ENCODE results near the gene CCDC182. TPM values are rescaled to one million over a fixed set of nuclear protein-coding genes. Genes with fewer than 3 reads are reported as not detected.

CCDC182 gene
- total RNA-seq, 1 experiment from 2014 or later = not detected

DNA sequence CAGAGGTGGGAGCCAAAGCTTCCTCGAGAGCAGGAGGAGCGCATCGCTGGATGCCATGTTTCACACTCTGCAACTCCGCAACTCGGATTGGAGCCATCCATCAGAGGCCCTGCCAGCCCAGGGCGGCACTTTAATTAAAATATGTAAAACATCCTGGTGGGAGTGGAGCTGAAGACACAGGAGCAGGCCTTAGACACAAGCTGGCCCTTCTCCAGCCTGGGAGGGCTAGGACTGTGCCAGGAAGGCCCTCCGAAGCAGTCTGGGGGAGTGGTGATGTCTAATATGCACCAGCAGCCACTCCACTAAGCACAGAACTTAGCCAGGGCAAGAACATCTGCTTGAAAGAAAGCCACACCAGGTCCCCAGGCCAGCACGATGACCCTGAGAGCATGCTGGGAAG lies 5.8 kb upstream of the CCDC182 start:
- DNase-seq (ENCODE audit: unreplicated experiment) = no peak
- no TSS peak for BruUV-seq (replicated peaks)
- intact Hi-C loops (cut with micrococcal nuclease) = no loop called here
- Mint-ChIP-seq H3K27ac (ENCODE audit: low read depth, unreplicated experiment) (no peak overlapping the region), H3K27me3 (ENCODE audit: insufficient read depth, unreplicated experiment) (peaks cover 33% of the 10 kb centered on the region), H3K36me3 (ENCODE audit: insufficient read depth, unreplicated experiment) (no peaks in the 10 kb centered on the region), H3K4me1 (ENCODE audit: insufficient read depth, unreplicated experiment) (no peaks in the 10 kb centered on the region), H3K9me3 (ENCODE audit: unreplicated experiment) (no peaks in the 10 kb centered on the region), H3K4me3 (ENCODE audit: unreplicated experiment) (no peak overlapping the region)
- TF ChIP-seq, protein P1, sequence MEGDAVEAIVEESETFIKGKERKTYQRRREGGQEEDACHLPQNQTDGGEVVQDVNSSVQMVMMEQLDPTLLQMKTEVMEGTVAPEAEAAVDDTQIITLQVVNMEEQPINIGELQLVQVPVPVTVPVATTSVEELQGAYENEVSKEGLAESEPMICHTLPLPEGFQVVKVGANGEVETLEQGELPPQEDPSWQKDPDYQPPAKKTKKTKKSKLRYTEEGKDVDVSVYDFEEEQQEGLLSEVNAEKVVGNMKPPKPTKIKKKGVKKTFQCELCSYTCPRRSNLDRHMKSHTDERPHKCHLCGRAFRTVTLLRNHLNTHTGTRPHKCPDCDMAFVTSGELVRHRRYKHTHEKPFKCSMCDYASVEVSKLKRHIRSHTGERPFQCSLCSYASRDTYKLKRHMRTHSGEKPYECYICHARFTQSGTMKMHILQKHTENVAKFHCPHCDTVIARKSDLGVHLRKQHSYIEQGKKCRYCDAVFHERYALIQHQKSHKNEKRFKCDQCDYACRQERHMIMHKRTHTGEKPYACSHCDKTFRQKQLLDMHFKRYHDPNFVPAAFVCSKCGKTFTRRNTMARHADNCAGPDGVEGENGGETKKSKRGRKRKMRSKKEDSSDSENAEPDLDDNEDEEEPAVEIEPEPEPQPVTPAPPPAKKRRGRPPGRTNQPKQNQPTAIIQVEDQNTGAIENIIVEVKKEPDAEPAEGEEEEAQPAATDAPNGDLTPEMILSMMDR (IDR thresholded peaks at IDR 0.05; ENCODE audit: unreplicated experiment) = no peak
- ChIA-PET CTCF (interaction anchor here (0.6 to 1.1 kb wide), 2 partner anchors 97 to 148 kb away, joined by 3 read pairs; no protein-coding TSS in a partner anchor), POLR2A (interaction anchor here (0.8 kb wide), 1 partner anchor 8 kb away, joined by 3 read pairs; no protein-coding TSS in a partner anchor)

DNA sequence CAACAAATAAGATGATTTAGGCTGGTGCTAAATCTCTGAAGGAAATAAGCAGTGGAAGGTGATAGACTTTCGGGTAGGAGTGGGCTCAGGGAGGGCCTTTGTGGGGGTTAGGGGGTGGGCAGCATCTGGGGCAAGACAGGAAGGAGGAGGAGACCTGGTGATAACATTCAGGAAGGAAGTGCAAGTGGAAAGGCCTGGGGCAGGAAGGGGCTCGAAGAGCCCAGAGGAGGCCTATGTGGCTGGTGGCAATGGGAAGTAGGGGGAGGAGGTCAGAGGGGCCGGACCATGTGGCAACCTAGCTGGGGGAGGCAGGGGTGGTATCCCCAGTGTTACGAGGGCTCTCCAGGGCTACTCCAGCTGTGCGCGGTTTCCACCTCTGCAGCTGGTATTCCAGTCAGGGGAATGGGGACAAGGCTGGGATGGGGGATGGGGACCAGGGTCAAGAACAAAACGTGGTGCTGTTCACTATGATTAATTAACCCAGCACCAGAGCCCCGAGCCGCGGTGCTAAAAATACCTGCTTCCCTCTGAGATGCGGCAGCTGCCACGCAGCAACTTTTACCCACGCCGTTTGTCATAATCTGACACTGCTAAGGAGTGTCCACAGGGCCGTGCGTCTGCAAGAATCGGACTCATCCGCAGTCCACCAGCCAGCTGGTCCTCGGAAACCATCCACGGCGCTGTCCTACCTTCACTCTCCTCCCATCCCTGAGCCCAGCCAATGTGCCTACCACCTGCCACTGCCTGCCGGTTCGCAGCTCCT lies 5.2 kb upstream of the CCDC182 start:
- Mint-ChIP-seq H3K27ac (ENCODE audit: low read depth, unreplicated experiment) (no peak overlapping the region), H3K27me3 (ENCODE audit: insufficient read depth, unreplicated experiment) (peaks cover 37% of the 10 kb centered on the region), H3K4me3 (ENCODE audit: unreplicated experiment) (no peak overlapping the region), H3K4me1 (ENCODE audit: insufficient read depth, unreplicated experiment) (no peaks in the 10 kb centered on the region), H3K36me3 (ENCODE audit: insufficient read depth, unreplicated experiment) (no peaks in the 10 kb centered on the region), H3K9me3 (ENCODE audit: unreplicated experiment) (no peaks in the 10 kb centered on the region)
- CTCF ChIA-PET = interaction anchor here (0.6 to 2.2 kb wide), 6 partner anchors 11 to 508 kb away, joined by 3 to 13 read pairs (median 4); no protein-coding TSS in a partner anchor
- BruUV-seq (replicated peaks) = no TSS peak
- no peak for DNase-seq (ENCODE audit: unreplicated experiment)
- intact Hi-C loops (cut with micrococcal nuclease) = no loop called here
- TF ChIP-seq, protein P1 (IDR thresholded peaks at IDR 0.05; ENCODE audit: unreplicated experiment) = no peak
- POLR2A ChIA-PET = interaction anchor here (0.8 kb wide), 1 partner anchor 8 kb away, joined by 3 read pairs; no protein-coding TSS in a partner anchor

DNA sequence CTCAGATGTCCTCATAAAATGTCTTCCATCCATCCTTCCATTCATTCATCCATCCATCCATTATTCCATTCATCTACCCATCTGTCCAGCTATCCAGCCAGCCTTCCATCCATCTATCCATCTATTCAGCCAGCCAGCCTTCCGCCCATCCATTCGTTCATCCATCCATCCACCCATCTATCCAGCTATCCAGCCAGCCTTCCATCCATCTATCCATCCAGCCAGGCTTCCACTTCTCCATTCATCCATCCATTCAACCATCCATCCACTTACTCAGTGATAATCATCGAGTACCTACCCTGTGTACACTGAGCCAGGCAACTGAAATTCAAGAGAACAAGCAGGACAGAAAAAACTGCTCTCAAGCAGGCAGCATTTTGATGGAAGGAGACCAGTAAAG lies 4.6 kb upstream of the CCDC182 start:
- ChIA-PET CTCF (interaction anchor here (0.6 to 2.2 kb wide), 5 partner anchors 10 to 507 kb away, joined by 3 to 13 read pairs (median 6); no protein-coding TSS in a partner anchor), POLR2A (interaction anchor here (1.0 kb wide), 1 partner anchor 621 kb away, joined by 3 read pairs; no protein-coding TSS in a partner anchor)
- Mint-ChIP-seq H3K27ac (ENCODE audit: low read depth, unreplicated experiment) (no peak overlapping the region), H3K9me3 (ENCODE audit: unreplicated experiment) (no peaks in the 10 kb centered on the region), H3K4me1 (ENCODE audit: insufficient read depth, unreplicated experiment) (no peaks in the 10 kb centered on the region), H3K27me3 (ENCODE audit: insufficient read depth, unreplicated experiment) (peaks cover 37% of the 10 kb centered on the region), H3K36me3 (ENCODE audit: insufficient read depth, unreplicated experiment) (no peaks in the 10 kb centered on the region), H3K4me3 (ENCODE audit: unreplicated experiment) (no peak overlapping the region)
- intact Hi-C loops (cut with micrococcal nuclease) = loop anchor here (5.0 to 10.0 kb wide), 2 partner anchors 363 to 385 kb away; no protein-coding TSS in a partner anchor
- TF ChIP-seq, protein P1 (IDR thresholded peaks at IDR 0.05; ENCODE audit: unreplicated experiment) = no peak
- DNase-seq (ENCODE audit: unreplicated experiment) = no peak
- BruUV-seq (replicated peaks) = no TSS peak
